ENCODE measurements around the gene FAM83G.
"Not testable (repeated sequence)": the region's sequence is repeated elsewhere in the genome, so short reads cannot be mapped to it uniquely, and the experiment has no call there.

DNA sequence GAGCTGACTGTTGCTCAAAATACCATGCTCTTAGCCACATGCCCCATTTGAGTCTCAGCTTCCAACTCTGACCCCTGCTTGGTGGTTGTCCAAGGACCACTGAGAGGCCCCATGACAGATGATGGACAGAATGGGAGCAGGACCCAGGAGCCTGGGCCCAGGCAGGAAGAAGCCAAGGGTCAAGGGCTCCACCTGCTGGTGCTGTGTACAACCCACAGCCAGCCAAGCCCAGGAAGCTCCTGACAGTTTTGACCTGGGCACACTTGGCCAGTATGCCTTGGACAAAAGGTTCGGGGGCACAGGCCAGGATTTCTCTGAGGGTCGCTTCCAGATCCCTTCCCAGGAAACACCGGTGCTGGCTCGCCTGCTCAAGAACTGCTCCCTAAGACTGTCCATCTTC, 27.2 kb upstream of the FAM83G start:
- TF ChIP-seq POLR2AphosphoS5 (IDR thresholded peaks at IDR 0.05; ENCODE audit: low read depth); EZH2 (IDR thresholded peaks at IDR 0.05; ENCODE audit: low read depth, unreplicated experiment); ZNF331 (CRISPR knock-in tag; IDR thresholded peaks at IDR 0.05; ENCODE audit: low read depth); EZH2phosphoT487 (IDR thresholded peaks at IDR 0.05; ENCODE audit: unreplicated experiment); CREB1 (CRISPR knock-in tag; IDR thresholded peaks at IDR 0.05; ENCODE audit: low read depth); STAT1 (IDR thresholded peaks at IDR 0.05; ENCODE audit: unreplicated experiment); JUNB (IDR thresholded peaks at IDR 0.05; ENCODE audit: unreplicated experiment); ZNF114 (CRISPR knock-in tag; IDR thresholded peaks at IDR 0.05): not testable (repeated sequence)
- TF ChIP-seq, protein P1, sequence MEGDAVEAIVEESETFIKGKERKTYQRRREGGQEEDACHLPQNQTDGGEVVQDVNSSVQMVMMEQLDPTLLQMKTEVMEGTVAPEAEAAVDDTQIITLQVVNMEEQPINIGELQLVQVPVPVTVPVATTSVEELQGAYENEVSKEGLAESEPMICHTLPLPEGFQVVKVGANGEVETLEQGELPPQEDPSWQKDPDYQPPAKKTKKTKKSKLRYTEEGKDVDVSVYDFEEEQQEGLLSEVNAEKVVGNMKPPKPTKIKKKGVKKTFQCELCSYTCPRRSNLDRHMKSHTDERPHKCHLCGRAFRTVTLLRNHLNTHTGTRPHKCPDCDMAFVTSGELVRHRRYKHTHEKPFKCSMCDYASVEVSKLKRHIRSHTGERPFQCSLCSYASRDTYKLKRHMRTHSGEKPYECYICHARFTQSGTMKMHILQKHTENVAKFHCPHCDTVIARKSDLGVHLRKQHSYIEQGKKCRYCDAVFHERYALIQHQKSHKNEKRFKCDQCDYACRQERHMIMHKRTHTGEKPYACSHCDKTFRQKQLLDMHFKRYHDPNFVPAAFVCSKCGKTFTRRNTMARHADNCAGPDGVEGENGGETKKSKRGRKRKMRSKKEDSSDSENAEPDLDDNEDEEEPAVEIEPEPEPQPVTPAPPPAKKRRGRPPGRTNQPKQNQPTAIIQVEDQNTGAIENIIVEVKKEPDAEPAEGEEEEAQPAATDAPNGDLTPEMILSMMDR (conservative IDR thresholded peaks at IDR 0.05; ENCODE audit: low read depth in 2 of 2), result peak in 1 of 2 experiments; percentile 62; a peak in 2 of 4 replicates
- TF ChIP-seq, protein P2, sequence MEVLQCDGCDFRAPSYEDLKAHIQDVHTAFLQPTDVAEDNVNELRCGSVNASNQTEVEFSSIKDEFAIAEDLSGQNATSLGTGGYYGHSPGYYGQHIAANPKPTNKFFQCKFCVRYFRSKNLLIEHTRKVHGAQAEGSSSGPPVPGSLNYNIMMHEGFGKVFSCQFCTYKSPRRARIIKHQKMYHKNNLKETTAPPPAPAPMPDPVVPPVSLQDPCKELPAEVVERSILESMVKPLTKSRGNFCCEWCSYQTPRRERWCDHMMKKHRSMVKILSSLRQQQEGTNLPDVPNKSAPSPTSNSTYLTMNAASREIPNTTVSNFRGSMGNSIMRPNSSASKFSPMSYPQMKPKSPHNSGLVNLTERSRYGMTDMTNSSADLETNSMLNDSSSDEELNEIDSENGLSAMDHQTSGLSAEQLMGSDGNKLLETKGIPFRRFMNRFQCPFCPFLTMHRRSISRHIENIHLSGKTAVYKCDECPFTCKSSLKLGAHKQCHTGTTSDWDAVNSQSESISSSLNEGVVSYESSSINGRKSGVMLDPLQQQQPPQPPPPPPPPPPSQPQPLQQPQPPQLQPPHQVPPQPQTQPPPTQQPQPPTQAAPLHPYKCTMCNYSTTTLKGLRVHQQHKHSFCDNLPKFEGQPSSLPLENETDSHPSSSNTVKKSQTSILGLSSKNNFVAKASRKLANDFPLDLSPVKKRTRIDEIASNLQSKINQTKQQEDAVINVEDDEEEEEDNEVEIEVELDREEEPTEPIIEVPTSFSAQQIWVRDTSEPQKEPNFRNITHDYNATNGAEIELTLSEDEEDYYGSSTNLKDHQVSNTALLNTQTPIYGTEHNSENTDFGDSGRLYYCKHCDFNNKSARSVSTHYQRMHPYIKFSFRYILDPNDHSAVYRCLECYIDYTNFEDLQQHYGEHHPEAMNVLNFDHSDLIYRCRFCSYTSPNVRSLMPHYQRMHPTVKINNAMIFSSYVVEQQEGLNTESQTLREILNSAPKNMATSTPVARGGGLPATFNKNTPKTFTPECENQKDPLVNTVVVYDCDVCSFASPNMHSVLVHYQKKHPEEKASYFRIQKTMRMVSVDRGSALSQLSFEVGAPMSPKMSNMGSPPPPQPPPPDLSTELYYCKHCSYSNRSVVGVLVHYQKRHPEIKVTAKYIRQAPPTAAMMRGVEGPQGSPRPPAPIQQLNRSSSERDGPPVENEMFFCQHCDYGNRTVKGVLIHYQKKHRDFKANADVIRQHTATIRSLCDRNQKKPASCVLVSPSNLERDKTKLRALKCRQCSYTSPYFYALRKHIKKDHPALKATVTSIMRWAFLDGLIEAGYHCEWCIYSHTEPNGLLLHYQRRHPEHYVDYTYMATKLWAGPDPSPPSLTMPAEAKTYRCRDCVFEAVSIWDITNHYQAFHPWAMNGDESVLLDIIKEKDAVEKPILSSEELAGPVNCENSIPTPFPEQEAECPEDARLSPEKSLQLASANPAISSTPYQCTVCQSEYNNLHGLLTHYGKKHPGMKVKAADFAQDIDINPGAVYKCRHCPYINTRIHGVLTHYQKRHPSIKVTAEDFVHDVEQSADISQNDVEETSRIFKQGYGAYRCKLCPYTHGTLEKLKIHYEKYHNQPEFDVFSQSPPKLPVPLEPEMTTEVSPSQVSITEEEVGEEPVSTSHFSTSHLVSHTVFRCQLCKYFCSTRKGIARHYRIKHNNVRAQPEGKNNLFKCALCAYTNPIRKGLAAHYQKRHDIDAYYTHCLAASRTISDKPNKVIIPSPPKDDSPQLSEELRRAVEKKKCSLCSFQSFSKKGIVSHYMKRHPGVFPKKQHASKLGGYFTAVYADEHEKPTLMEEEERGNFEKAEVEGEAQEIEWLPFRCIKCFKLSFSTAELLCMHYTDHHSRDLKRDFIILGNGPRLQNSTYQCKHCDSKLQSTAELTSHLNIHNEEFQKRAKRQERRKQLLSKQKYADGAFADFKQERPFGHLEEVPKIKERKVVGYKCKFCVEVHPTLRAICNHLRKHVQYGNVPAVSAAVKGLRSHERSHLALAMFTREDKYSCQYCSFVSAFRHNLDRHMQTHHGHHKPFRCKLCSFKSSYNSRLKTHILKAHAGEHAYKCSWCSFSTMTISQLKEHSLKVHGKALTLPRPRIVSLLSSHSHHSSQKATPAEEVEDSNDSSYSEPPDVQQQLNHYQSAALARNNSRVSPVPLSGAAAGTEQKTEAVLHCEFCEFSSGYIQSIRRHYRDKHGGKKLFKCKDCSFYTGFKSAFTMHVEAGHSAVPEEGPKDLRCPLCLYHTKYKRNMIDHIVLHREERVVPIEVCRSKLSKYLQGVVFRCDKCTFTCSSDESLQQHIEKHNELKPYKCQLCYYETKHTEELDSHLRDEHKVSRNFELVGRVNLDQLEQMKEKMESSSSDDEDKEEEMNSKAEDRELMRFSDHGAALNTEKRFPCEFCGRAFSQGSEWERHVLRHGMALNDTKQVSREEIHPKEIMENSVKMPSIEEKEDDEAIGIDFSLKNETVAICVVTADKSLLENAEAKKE (CRISPR knock-in tag; IDR thresholded peaks at IDR 0.05), result not testable (repeated sequence)
- TF ChIP-seq, protein P3, sequence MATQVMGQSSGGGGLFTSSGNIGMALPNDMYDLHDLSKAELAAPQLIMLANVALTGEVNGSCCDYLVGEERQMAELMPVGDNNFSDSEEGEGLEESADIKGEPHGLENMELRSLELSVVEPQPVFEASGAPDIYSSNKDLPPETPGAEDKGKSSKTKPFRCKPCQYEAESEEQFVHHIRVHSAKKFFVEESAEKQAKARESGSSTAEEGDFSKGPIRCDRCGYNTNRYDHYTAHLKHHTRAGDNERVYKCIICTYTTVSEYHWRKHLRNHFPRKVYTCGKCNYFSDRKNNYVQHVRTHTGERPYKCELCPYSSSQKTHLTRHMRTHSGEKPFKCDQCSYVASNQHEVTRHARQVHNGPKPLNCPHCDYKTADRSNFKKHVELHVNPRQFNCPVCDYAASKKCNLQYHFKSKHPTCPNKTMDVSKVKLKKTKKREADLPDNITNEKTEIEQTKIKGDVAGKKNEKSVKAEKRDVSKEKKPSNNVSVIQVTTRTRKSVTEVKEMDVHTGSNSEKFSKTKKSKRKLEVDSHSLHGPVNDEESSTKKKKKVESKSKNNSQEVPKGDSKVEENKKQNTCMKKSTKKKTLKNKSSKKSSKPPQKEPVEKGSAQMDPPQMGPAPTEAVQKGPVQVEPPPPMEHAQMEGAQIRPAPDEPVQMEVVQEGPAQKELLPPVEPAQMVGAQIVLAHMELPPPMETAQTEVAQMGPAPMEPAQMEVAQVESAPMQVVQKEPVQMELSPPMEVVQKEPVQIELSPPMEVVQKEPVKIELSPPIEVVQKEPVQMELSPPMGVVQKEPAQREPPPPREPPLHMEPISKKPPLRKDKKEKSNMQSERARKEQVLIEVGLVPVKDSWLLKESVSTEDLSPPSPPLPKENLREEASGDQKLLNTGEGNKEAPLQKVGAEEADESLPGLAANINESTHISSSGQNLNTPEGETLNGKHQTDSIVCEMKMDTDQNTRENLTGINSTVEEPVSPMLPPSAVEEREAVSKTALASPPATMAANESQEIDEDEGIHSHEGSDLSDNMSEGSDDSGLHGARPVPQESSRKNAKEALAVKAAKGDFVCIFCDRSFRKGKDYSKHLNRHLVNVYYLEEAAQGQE (IDR thresholded peaks at IDR 0.05; ENCODE audit: unreplicated experiment), result not testable (repeated sequence)
- TF ChIP-seq, protein P4, sequence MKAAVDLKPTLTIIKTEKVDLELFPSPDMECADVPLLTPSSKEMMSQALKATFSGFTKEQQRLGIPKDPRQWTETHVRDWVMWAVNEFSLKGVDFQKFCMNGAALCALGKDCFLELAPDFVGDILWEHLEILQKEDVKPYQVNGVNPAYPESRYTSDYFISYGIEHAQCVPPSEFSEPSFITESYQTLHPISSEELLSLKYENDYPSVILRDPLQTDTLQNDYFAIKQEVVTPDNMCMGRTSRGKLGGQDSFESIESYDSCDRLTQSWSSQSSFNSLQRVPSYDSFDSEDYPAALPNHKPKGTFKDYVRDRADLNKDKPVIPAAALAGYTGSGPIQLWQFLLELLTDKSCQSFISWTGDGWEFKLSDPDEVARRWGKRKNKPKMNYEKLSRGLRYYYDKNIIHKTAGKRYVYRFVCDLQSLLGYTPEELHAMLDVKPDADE (IDR thresholded peaks at IDR 0.05), result not testable (repeated sequence)
